WTC11 (cell line): Measurements from ENCODE around the gene ETNK2. TPM values are rescaled to one million over a fixed set of nuclear protein-coding genes. Genes with fewer than 3 reads are reported as not detected.

Experiments used
- ATAC-seq: fragments of 200-7000 bp; cut with Tn5 transposase; 2 replicates; pipeline ENCODE4 v1.10.0; 2021; ENCODE audit warnings: mild to moderate bottlenecking, moderate library complexity
- CTCF ChIA-PET: fragments of 300-600 bp; sonication (Branson Sonifier 250); formaldehyde crosslinking; loops from one replicate; lab custom pipeline; 2021; ENCODE audit warnings: antibody characterized with exemption; lab: Charles Lee
- POLR2A ChIA-PET: fragments of 350-600 bp; sonication (Branson Sonifier 250); formaldehyde crosslinking; loops from one replicate; lab custom pipeline; 2021; ENCODE audit warnings: antibody characterized with exemption; lab: Charles Lee
- DNase-seq: peaks from one replicate; pipeline ENCODE4 v3.0.0; 2021; ENCODE audit warnings: low spot score
- H3K27ac Mint-ChIP-seq: 2 replicates; pipeline ENCODE4 v1.8.0; 2021; ENCODE audit warnings: mixed read lengths
- H3K27me3 Mint-ChIP-seq: 2 replicates; pipeline ENCODE4 v1.8.0; 2021; ENCODE audit warnings: low read depth, mild to moderate bottlenecking, moderate library complexity, mixed read lengths
- H3K36me3 Mint-ChIP-seq: 2 replicates; pipeline ENCODE4 v1.8.0; 2021; ENCODE audit warnings: mixed read lengths
- H3K4me1 Mint-ChIP-seq: 2 replicates; pipeline ENCODE4 v1.8.0; 2022; ENCODE audit warnings: mixed read lengths
- H3K4me3 Mint-ChIP-seq: 2 replicates; pipeline ENCODE4 v1.8.0; 2021; ENCODE audit warnings: mild to moderate bottlenecking, moderate library complexity, mixed read lengths
- H3K9me3 Mint-ChIP-seq: 2 replicates; pipeline ENCODE4 v1.8.0; 2021; ENCODE audit warnings: mixed read lengths
- AR ChIP-seq: fragments of 250-450 bp; sonication (Bioruptor Pico); IDR thresholded peaks from 2 replicates; pipeline ENCODE4 v1.9.0; 2021; ENCODE audit warnings: mild to moderate bottlenecking
- ARID4B ChIP-seq: sonication (generic); formaldehyde crosslinking; IDR thresholded peaks from 2 replicates; pipeline ENCODE4 v1.8.0; 2023; ENCODE audit warnings: missing genetic modification reagents, mild to moderate bottlenecking, borderline replicate concordance
- CBFB ChIP-seq: sonication (generic); formaldehyde crosslinking; IDR thresholded peaks from 2 replicates; pipeline ENCODE4 v1.8.1; 2022; ENCODE audit warnings: mild to moderate bottlenecking, low read depth, missing genetic modification reagents
- CREB1 ChIP-seq: sonication (generic); formaldehyde crosslinking; IDR thresholded peaks from 2 replicates; pipeline ENCODE4 v1.8.0; 2023; ENCODE audit warnings: mild to moderate bottlenecking, missing genetic modification reagents
- FOXP1 ChIP-seq: sonication (generic); formaldehyde crosslinking; IDR thresholded peaks from 2 replicates; pipeline ENCODE4 v1.8.0; 2022; ENCODE audit warnings: missing genetic modification reagents, mild to moderate bottlenecking, moderate library complexity, borderline replicate concordance
- RORB ChIP-seq: fragments of 250-450 bp; sonication (Bioruptor Pico); IDR thresholded peaks from 2 replicates; pipeline ENCODE4 v1.9.0; 2021; ENCODE audit warnings: mild to moderate bottlenecking
- ZNF425 ChIP-seq: fragments of 250-450 bp; sonication (Bioruptor Pico); conservative IDR thresholded peaks from 2 replicates; pipeline ENCODE4 v1.9.0; 2021; ENCODE audit warnings: mild to moderate bottlenecking
- ZNF532 ChIP-seq: fragments of 250-450 bp; sonication (Bioruptor Pico); IDR thresholded peaks from 2 replicates; pipeline ENCODE4 v1.9.0; 2021; ENCODE audit warnings: mild to moderate bottlenecking, borderline replicate concordance
- ZSCAN18 ChIP-seq: fragments of 250-450 bp; sonication (Bioruptor Pico); IDR thresholded peaks from 2 replicates; pipeline ENCODE4 v2.1.2; 2022; ENCODE audit warnings: mild to moderate bottlenecking, moderate library complexity
- total RNA-seq: library from RNA; stranded (reverse); gene quantifications from 3 replicates; pipeline ENCODE4 v1.2.3, GENCODE V29; 2021

ETNK2 gene
- total RNA-seq, 1 experiment from 2014 or later, result 19.7 TPM

GRCh38 chr1:204199579-204199978 is 47.7 kb upstream of the ETNK2 start:
- Mint-ChIP-seq H3K4me1 (peaks cover 12% of the 10 kb centered on the region), H3K4me3 (no peak overlapping the region)
- no peak for DNase-seq
- TF ChIP-seq AR (CRISPR knock-in tag), result no peak
- TF ChIP-seq, all 79 proteins: peak for 0
- Mint-ChIP-seq H3K27me3 (peaks cover 2% of the 10 kb centered on the region; the same call in 1 of the 2 replicates), H3K27ac (no peak overlapping the region), H3K36me3 (no peaks in the 10 kb centered on the region), H3K9me3 (peaks cover 6% of the 10 kb centered on the region; the same call in 1 of the 2 replicates)
- CTCF ChIA-PET, result interaction anchor here (0.7 to 4.4 kb wide), 5 partner anchors 7 to 63 kb away, joined by 4 to 59 read pairs (median 12); partner anchors contain the start of gene GOLT1A
- ATAC-seq, result no peak
- POLR2A ChIA-PET, result no interaction called here

- Mint-ChIP-seq H3K9me3 (peaks cover 6% of the 10 kb centered on the region; the same call in 1 of the 2 replicates), H3K4me3 (no peak overlapping the region), H3K27me3 (peaks cover 4% of the 10 kb centered on the region), H3K27ac (no peak overlapping the region; the same call in 1 of the 2 replicates), H3K4me1 (peaks cover 12% of the 10 kb centered on the region), H3K36me3 (no peaks in the 10 kb centered on the region)
- ChIA-PET POLR2A (interaction anchor here (0.5 to 1.6 kb wide), 4 partner anchors 36 to 294 kb away, joined by 3 to 5 read pairs (median 3); no protein-coding TSS in a partner anchor), CTCF (interaction anchor here (0.7 to 4.4 kb wide), 20 partner anchors 8 to 328 kb away, joined by 3 to 59 read pairs (median 4); partner anchors contain the start of genes ETNK2, GOLT1A and REN)
- DNase-seq, result no peak
- TF ChIP-seq CREB1 (CRISPR knock-in tag) (no peak), ZSCAN18 (CRISPR knock-in tag) (no peak)
- peak; percentile 48 for ATAC-seq
These were observed 46.8 kb upstream of the ETNK2 start for GRCh38 chr1:204198348-204199340.

GRCh38 chr1:204197068-204197467 is 45.2 kb upstream of the ETNK2 start:
- Mint-ChIP-seq H3K27ac (no peak overlapping the region), H3K9me3 (peaks cover 6% of the 10 kb centered on the region; the same call in 1 of the 2 replicates), H3K27me3 (peaks cover 20% of the 10 kb centered on the region), H3K4me3 (no peak overlapping the region), H3K4me1 (peaks cover 12% of the 10 kb centered on the region), H3K36me3 (no peaks in the 10 kb centered on the region)
- ChIA-PET POLR2A (no interaction called here), CTCF (interaction anchor here (1.0 to 4.4 kb wide), 4 partner anchors 10 to 202 kb away, joined by 3 to 59 read pairs (median 34); partner anchors contain the start of gene GOLT1A)
- DNase-seq (no peak), ATAC-seq (no peak)
- TF ChIP-seq RORB (CRISPR knock-in tag) (no peak), CBFB (CRISPR knock-in tag) (no peak), FOXP1 (CRISPR knock-in tag) (no peak), ZNF532 (no peak), ARID4B (CRISPR knock-in tag) (no peak), ZNF425 (CRISPR knock-in tag) (no peak)
